ENCODE measurements around the gene LDB2. TPM values are rescaled to one million over a fixed set of nuclear protein-coding genes. Genes with fewer than 3 reads are reported as not detected.

Gene LDB2
- total RNA-seq, 3 donors from 2014 or later: 4.7 to 19.9 (median 9.3) TPM

DNA sequence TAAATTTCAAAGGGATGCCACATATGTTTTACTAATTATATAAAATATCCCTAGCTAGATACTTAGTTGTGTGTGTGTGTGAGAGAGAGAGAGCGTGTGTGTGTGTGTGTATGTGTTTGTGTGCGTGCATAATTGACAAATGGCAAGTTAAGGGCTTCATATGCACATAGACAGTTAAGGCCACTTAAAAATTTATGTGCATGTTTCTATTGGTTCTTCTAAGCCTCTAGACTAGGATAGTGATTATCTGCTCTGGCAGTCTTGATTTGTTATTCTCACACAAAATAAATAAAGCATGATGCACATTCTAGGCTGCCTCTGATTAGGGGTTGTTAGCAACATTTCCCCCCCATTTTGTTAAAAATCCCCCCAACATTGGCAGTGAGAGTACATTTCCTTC lies 393.2 kb downstream of the LDB2 start:
- TF ChIP-seq, protein P1, sequence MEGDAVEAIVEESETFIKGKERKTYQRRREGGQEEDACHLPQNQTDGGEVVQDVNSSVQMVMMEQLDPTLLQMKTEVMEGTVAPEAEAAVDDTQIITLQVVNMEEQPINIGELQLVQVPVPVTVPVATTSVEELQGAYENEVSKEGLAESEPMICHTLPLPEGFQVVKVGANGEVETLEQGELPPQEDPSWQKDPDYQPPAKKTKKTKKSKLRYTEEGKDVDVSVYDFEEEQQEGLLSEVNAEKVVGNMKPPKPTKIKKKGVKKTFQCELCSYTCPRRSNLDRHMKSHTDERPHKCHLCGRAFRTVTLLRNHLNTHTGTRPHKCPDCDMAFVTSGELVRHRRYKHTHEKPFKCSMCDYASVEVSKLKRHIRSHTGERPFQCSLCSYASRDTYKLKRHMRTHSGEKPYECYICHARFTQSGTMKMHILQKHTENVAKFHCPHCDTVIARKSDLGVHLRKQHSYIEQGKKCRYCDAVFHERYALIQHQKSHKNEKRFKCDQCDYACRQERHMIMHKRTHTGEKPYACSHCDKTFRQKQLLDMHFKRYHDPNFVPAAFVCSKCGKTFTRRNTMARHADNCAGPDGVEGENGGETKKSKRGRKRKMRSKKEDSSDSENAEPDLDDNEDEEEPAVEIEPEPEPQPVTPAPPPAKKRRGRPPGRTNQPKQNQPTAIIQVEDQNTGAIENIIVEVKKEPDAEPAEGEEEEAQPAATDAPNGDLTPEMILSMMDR (IDR thresholded peaks at IDR 0.05): no peak
- intact Hi-C loops (cut with DNase I, micrococcal nuclease): no loop called here

DNA sequence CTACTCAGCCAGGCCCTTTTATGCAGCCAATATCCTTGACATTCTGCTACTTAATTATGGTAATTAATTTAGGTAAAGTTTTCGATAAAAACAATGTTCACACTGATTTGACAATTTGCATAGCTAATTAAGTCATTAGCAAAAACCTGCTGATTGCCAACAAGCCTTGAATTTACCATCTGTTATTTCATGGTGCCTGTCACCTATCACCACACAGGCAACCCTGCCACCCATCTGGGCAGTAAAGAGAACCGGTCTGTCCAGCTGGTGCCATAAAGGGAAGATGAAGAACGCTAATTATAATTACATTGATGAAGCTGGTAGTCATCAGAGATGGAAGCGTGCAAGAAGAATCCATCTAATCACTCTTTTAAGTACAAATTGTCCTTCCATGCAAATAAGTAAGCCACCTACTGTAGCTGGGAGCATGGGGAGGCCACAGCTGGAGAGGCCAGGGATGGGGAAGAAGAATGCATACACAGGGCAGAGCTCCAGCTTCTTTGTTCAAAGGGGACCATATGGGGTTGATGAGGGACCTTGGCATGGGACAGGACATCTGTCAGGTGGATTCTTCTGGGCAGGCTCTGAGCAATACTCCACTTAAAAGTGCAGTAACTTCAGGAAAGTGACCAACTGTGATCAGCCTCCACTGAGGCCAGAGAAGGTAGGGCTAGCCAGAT lies 394.9 kb downstream of the LDB2 start:
- TF ChIP-seq, protein P1 (IDR thresholded peaks at IDR 0.05): no peak
- ATAC-seq (no peak), DNase-seq (no peak)
- H3K9me3 ChIP-seq: peaks cover 9% of the 10 kb centered on the region
- H3K36me3 ChIP-seq (ENCODE audit: low read depth): no peaks in the 10 kb centered on the region
- no peak overlapping the region for H3K4me3 ChIP-seq
- intact Hi-C loops (cut with DNase I, micrococcal nuclease): no loop called here
- no peaks in the 10 kb centered on the region for H3K4me1 ChIP-seq (ENCODE audit: low read depth)

More for the DNA sequence above, 393.2 kb downstream of the LDB2 start:
- Histone ChIP-seq H3K4me3 (no peak overlapping the region), H3K9me3 (peaks cover 17% of the 10 kb centered on the region), H3K4me1 (ENCODE audit: low read depth) (no peaks in the 10 kb centered on the region), H3K36me3 (ENCODE audit: low read depth) (no peaks in the 10 kb centered on the region)
- no peak for ATAC-seq
- no peak for DNase-seq

DNA sequence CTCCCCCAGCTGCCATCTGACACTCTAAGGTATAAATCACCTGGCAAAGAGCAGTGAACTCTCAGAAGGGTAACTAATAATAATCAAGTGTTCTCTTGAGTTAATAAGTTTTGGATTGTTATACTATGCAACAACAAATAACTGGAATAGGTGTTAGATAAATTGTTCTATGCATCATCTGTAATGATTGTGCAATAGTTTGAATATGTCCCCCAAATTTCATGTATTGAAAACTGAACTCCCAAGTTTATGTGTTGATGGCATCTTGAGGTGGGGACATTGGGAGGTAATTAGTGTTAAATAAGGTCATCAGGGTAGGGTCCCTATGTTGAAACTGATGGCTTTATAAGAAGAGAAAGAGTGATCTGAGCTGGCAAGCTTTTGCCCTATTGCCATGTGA lies 399.5 kb downstream of the LDB2 start:
- intact Hi-C loops (cut with DNase I, micrococcal nuclease): no loop called here
- Histone ChIP-seq H3K36me3 (ENCODE audit: low read depth) (no peaks in the 10 kb centered on the region), H3K9me3 (peaks cover 9% of the 10 kb centered on the region), H3K4me1 (ENCODE audit: low read depth) (no peaks in the 10 kb centered on the region), H3K4me3 (no peak overlapping the region)
- ATAC-seq (no peak), DNase-seq (no peak)
- TF ChIP-seq, protein P1 (IDR thresholded peaks at IDR 0.05): no peak

DNA sequence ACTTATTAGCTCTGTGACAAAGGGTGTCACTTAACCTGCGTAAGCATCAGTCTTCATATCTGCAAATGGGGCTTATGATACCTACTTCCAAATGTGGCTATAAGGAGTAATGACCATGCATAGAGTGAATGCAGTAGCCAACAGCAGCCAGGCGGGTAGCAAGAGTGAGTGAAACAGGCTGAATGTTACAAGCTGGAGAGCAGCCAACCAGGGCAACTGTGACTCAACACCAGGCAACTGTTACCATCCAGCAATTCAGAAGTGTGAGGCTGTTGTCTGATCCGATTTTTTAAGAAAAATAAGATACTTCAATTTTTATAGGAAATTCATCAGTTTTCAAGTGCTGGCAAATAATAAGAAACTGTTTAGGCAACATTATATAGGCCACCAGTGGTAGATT lies 401.9 kb downstream of the LDB2 start:
- TF ChIP-seq, protein P1 (IDR thresholded peaks at IDR 0.05): no peak
- Histone ChIP-seq H3K4me3 (no peak overlapping the region), H3K9me3 (peaks cover 9% of the 10 kb centered on the region), H3K36me3 (ENCODE audit: low read depth) (no peaks in the 10 kb centered on the region), H3K4me1 (ENCODE audit: low read depth) (no peaks in the 10 kb centered on the region)
- DNase-seq (no peak), ATAC-seq (no peak)
- intact Hi-C loops (cut with DNase I, micrococcal nuclease): no loop called here

DNA sequence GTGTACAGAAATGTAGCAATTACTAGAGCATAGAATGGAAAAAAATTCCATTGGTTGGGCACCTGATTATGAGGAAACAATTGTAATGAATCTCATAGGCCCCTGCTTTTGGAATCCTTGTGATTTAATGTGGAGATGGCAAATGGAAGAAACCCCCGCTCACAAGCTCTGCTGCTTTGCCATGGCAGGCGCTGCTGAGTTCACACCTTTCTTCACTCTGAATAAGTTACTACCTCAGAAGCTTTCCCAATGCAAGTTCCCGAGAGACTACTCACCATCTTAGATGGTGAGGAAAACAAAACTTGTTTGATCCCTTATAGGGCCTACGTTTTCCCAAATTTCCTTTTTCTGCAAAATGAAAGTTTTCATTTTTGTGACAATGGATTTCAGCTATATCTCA lies 405.6 kb downstream of the LDB2 start:
- Histone ChIP-seq H3K4me3 (no peak overlapping the region), H3K9me3 (no peaks in the 10 kb centered on the region), H3K36me3 (ENCODE audit: low read depth) (no peaks in the 10 kb centered on the region), H3K4me1 (ENCODE audit: low read depth) (no peaks in the 10 kb centered on the region)
- ATAC-seq (no peak), DNase-seq (no peak)
- TF ChIP-seq, protein P1 (IDR thresholded peaks at IDR 0.05): no peak
- intact Hi-C loops (cut with DNase I, micrococcal nuclease): no loop called here

DNA sequence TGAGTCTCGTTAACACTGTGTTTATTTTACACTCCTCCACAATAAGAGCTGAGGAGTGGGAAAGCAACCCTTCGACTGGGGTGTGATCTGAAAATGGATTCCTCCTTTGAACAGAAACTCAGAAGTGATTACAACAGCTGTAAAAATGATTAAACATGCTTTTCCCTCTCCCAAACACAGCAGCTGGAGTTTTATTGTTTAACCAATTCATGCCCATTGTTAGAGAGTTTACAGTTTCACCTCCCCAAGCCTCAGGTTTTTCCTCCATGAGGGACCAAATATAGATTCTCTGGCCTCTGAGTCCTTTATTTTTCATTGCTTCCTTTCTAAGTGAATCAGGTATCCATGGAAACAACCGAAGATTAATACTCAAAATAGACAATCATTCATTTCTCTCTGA lies 409.2 kb downstream of the LDB2 start:
- intact Hi-C loops (cut with DNase I, micrococcal nuclease): no loop called here
- TF ChIP-seq, protein P1 (IDR thresholded peaks at IDR 0.05): no peak
- ATAC-seq (no peak), DNase-seq (no peak)
- Histone ChIP-seq H3K36me3 (ENCODE audit: low read depth) (no peaks in the 10 kb centered on the region), H3K4me1 (ENCODE audit: low read depth) (no peaks in the 10 kb centered on the region), H3K4me3 (no peak overlapping the region), H3K9me3 (no peaks in the 10 kb centered on the region)

Measured in mucosa of descending colon (tissue), 3 donors.